GM12865 (cell line): ENCODE data around the gene ARHGAP44.

ENCODE experiments used
- DNase-seq: peaks from one replicate; pipeline ENCODE4 v3.0.0; 2010; ENCODE audit warnings: low read depth
- H3K4me3 ChIP-seq: 2 replicates; pipeline ENCODE4 v1.5.1; 2011; ENCODE audit warnings: mild to moderate bottlenecking, low read depth, low read length, control low read depth
- TF ChIP-seq, protein P1 (sequence below): IDR thresholded peaks from 2 replicates; pipeline ENCODE4 v1.5.1; 2011; ENCODE audit warnings: low read length, control low read depth, low read depth, inconsistent platforms; ENCODE audit not compliant: insufficient read depth; ENCODE audit errors: missing control alignments

Gene ARHGAP44

DNA sequence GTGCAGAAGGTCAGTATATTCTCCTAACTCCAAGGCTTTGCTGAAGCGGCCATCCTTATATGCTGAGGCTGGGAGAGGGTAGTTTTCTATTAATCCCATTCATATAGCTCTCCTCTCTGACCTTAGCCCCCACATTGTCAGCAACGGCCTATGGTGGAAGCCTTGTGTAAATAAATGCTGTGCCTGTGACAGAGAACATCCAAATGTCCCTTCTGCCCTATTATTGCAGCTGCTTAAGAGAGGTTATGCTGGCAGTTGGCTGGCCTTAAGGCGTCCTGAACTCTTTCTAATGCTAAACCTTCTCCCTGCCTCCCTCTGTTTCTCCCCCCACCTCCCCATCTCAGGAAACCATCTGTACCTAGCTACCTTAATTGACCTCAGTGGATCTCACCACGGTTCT, 53.6 kb downstream of the ARHGAP44 start:
- TF ChIP-seq, protein P1, sequence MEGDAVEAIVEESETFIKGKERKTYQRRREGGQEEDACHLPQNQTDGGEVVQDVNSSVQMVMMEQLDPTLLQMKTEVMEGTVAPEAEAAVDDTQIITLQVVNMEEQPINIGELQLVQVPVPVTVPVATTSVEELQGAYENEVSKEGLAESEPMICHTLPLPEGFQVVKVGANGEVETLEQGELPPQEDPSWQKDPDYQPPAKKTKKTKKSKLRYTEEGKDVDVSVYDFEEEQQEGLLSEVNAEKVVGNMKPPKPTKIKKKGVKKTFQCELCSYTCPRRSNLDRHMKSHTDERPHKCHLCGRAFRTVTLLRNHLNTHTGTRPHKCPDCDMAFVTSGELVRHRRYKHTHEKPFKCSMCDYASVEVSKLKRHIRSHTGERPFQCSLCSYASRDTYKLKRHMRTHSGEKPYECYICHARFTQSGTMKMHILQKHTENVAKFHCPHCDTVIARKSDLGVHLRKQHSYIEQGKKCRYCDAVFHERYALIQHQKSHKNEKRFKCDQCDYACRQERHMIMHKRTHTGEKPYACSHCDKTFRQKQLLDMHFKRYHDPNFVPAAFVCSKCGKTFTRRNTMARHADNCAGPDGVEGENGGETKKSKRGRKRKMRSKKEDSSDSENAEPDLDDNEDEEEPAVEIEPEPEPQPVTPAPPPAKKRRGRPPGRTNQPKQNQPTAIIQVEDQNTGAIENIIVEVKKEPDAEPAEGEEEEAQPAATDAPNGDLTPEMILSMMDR, result no peak
- H3K4me3 ChIP-seq, result no peak overlapping the region
- DNase-seq, result no peak

DNA sequence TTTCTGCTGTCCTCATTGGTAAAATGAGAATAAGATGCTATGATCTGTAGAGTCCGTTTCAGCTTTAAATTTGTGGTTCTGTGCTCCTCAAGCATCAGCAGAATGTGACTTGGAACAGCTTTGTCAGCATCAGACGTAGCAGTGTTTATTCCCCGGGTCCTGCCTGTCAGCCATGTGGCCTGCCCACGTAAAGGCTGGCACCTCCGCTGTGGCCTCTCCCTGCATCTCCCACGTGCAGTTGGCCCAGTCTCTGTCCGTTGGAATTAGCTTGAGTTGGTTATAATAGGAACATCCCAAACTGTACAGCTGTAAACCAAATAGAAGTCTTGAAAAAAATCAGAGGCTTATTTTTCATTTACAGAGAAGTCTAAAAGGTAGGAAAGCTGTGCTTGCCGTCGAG, 61.7 kb downstream of the ARHGAP44 start:
- no peak overlapping the region for H3K4me3 ChIP-seq
- DNase-seq, result no peak
- TF ChIP-seq, protein P1, result no peak

DNA sequence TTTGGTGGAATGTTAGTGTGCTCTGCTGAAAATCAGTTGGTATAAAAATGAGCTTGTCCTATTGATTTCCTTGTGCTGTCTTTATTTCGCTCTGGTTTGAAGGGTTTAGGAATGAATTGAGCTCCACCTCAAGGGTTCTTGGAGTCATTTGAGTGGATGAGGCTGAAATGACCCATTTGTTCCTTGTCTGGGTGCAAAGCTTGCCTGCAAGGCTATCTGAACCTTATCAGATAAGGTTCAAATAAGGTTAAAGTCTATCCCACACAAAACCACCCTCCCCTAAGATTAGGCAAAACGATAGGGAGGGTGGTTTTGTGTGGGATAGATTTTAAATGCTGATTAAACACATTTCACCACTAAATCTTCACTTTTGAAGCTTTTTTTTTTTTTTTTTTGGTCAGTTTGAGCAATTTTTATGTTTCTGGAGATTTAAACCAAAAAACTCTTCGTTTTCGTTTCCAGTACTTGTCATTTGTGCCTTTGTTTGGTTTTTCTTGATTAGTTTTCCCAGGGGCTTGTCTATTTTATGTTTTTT, 62.7 kb downstream of the ARHGAP44 start:
- H3K4me3 ChIP-seq, result no peak overlapping the region
- TF ChIP-seq, protein P1, result no peak
- DNase-seq, result no peak

DNA sequence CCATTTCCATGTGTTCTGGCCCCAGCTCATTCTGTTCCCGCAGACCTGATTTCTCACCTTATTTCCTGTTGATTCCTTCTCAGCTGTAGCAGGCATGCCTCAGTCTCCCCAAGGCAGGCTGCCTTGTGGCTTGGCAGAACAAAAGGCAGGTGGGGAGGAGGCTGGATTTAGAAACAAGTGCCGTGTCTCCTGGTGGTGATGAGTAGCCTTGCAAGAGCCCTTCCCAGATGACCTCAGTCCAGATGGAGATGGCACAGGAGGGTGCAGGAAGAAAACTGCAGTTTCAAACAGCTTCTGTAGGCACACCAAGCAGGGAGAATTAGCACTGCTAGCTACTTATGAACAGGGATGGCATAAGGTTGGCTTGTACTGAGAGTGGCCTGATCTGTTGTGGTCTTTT, 64.6 kb downstream of the ARHGAP44 start:
- no peak for DNase-seq
- TF ChIP-seq, protein P1, result no peak
- no peak overlapping the region for H3K4me3 ChIP-seq

DNA sequence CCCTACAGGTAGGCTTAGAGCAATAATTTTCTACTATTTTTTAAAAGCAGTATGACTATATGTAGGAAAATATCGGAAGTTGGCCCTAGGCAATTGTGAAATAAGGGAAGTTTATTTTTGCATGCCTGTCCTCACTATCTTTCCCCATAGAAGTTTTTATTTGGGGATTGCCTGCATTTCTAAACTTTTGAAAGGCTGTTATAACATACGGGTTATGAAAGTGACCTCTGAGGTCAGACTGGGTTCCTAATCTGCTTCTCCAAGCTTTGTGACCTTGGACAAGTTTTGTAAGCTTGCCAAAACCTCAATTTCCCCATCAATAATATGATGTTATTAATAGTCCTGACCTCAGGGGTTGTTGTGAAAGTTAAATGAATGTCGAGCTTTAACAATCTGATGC, 67.1 kb downstream of the ARHGAP44 start:
- H3K4me3 ChIP-seq, result no peak overlapping the region
- DNase-seq, result no peak
- TF ChIP-seq, protein P1, result no peak

DNA sequence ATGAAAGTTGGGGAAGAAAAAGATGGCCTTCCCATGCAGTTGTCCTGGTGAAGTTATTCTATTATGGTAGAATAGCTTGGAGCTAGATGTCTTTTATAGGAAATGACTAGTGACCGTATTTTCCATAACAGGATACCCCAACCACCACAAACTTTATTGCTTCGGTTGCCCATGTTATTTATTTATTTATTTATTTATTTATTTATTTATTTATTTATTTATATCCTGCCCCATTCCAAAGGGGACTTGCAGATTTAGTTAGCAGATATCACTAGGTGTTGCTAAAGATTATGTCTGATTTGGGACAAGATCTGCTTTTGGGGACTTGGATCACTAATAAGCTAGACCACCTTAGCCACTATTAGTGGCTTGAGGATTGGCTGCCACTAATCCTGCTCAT, 68.3 kb downstream of the ARHGAP44 start:
- H3K4me3 ChIP-seq, result no peak overlapping the region

DNA sequence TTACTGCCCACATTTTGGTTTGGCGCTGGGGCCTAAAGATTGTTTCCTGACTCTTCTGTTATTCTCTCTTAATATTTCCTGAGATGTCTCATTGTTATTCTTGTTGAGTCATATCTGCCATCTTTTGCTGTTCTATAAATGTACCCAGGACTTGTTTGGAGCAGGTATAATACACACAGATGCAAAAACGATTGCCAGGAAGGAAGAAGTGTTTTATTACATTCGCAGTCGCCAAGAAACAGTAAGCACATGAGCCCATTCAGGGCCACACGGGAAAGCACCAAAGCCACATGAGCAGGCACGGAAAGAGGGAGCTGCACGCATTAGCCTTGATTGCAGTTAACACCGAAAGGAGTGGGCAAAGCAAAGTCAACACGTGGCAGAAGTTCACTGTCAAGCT, 70.2 kb downstream of the ARHGAP44 start:
- TF ChIP-seq, protein P1, result no peak
- H3K4me3 ChIP-seq, result no peak overlapping the region
- peak; percentile 79 for DNase-seq

More for the DNA sequence above, 68.3 kb downstream of the ARHGAP44 start:
- DNase-seq, result no peak
- TF ChIP-seq, protein P1, result no peak
